DND-41 (cell line): ENCODE data around the gene IP6K3.

ENCODE experiments used
- ATAC-seq: fragments of 200-7000 bp; cut with Tn5 transposase; 3 replicates; pipeline ENCODE4 v1.9.1; 2021; ENCODE audit warnings: low read depth; ENCODE audit not compliant: insufficient read depth
- DNase-seq: peaks from one replicate; pipeline ENCODE4 v3.0.0-alpha.2; 2020
- H2AFZ ChIP-seq: 2 replicates; pipeline ENCODE4 v1.6.0; 2012; ENCODE audit warnings: low read depth, low read length
- H3K27ac ChIP-seq: 2 replicates; pipeline ENCODE4 v1.5.1; 2012; ENCODE audit warnings: low read length, inconsistent platforms
- H3K27me3 ChIP-seq: fragments of 200-600 bp; sonication (generic); 2 replicates; pipeline ENCODE4 v1.6.0; 2012; ENCODE audit warnings: low read length, mild to moderate bottlenecking, inconsistent platforms; ENCODE audit not compliant: insufficient read depth, poor library complexity
- H3K36me3 ChIP-seq: 2 replicates; pipeline ENCODE4 v1.5.1; 2012; ENCODE audit warnings: low read length, inconsistent platforms; ENCODE audit not compliant: insufficient read depth
- H3K4me1 ChIP-seq: 2 replicates; pipeline ENCODE4 v1.5.1; 2012; ENCODE audit warnings: mild to moderate bottlenecking, low read length; ENCODE audit not compliant: insufficient read depth
- H3K4me2 ChIP-seq: 2 replicates; pipeline ENCODE4 v1.6.0; 2012; ENCODE audit warnings: mild to moderate bottlenecking, moderate library complexity, low read length, inconsistent platforms; ENCODE audit not compliant: insufficient read depth
- H3K4me3 ChIP-seq, 2 experiments: fragments of 200-600 bp in 1 of 2; shearing (Covaris generic) in 1 of 2; 2 replicates each; pipeline ENCODE4 v1.5.1; 2012 to 2016; ENCODE audit warnings: inconsistent platforms in 2 of 2, low read length in 2 of 2, mild to moderate bottlenecking in 2 of 2, low read depth in 1 of 2, moderate library complexity in 1 of 2
- H3K79me2 ChIP-seq: 2 replicates; pipeline ENCODE4 v1.6.0; 2012; ENCODE audit warnings: low read length, inconsistent platforms; ENCODE audit not compliant: insufficient read depth
- H3K9ac ChIP-seq: 2 replicates; pipeline ENCODE4 v1.6.0; 2012; ENCODE audit warnings: low read depth, mild to moderate bottlenecking, inconsistent platforms, low read length, moderate library complexity
- H3K9me3 ChIP-seq: 2 replicates; pipeline ENCODE4 v1.5.1; 2012; ENCODE audit warnings: low read length, moderate library complexity, mild to moderate bottlenecking, inconsistent platforms; ENCODE audit not compliant: insufficient read depth, severe bottlenecking
- H4K20me1 ChIP-seq: 2 replicates; pipeline ENCODE4 v1.6.0; 2012; ENCODE audit warnings: low read length; ENCODE audit not compliant: insufficient read depth
- EZH2 ChIP-seq: IDR thresholded peaks from 3 replicates; pipeline ENCODE4 v1.6.1; 2012; ENCODE audit warnings: borderline replicate concordance, low read depth, mild to moderate bottlenecking, moderate library complexity, low read length, inconsistent platforms; ENCODE audit not compliant: severe bottlenecking
- TF ChIP-seq, protein P1 (sequence below): IDR thresholded peaks from 2 replicates; pipeline ENCODE4 v1.5.1; 2012; ENCODE audit warnings: borderline replicate concordance, low read length, moderate library complexity, mild to moderate bottlenecking; ENCODE audit not compliant: poor library complexity, severe bottlenecking; ENCODE audit errors: extremely low read depth

The IP6K3 gene

DNA sequence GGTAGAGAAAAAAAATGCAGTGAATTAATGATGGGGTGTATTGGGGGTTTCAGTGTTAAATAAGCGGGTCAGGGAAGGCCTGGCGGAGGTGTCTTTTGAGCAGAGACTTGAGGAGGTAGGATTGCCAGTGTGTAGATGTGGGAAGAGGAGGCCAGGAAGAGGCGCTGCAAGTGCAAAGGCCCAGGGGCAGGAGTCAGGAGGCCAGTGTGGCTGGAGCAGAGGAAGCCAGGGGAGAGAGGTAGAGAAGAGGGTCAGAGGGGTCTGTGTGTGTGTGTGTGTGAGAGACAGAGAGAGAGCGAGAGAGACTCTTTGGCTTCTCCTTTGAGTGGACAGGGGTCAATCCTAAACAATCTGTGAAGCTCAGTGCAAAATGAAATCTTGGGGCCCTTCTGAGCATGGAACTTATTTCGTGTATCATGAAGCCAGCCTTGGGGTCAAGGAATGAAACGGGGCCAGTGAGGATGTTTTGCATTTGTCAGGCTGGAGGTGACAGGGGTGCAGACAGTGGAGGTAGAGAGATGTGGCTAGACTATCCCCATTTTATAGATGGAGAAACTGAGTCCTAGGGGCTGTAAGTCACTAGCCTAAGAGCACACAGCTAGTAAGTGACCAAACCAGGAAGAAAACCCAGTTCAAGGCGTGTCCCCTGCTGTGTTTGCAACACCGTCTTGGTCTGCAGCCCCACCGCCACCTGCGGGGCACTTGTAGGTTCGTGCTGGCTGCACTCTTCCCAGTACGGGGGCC lies 9.7 kb upstream of the IP6K3 start:
- Histone ChIP-seq H4K20me1 (no peaks in the 10 kb centered on the region), H3K4me1 (peaks cover 7% of the 10 kb centered on the region), H3K9ac (no peak overlapping the region), H2AFZ (no peak overlapping the region), H3K9me3 (no peaks in the 10 kb centered on the region), H3K4me2 (no peak overlapping the region), H3K27ac (no peak overlapping the region), H3K27me3 (peaks cover 3% of the 10 kb centered on the region), H3K36me3 (no peaks in the 10 kb centered on the region), H3K4me3 (no peak overlapping the region), H3K79me2 (no peaks in the 10 kb centered on the region)
- ATAC-seq = no peak
- no peak for TF ChIP-seq EZH2
- TF ChIP-seq, protein P1, sequence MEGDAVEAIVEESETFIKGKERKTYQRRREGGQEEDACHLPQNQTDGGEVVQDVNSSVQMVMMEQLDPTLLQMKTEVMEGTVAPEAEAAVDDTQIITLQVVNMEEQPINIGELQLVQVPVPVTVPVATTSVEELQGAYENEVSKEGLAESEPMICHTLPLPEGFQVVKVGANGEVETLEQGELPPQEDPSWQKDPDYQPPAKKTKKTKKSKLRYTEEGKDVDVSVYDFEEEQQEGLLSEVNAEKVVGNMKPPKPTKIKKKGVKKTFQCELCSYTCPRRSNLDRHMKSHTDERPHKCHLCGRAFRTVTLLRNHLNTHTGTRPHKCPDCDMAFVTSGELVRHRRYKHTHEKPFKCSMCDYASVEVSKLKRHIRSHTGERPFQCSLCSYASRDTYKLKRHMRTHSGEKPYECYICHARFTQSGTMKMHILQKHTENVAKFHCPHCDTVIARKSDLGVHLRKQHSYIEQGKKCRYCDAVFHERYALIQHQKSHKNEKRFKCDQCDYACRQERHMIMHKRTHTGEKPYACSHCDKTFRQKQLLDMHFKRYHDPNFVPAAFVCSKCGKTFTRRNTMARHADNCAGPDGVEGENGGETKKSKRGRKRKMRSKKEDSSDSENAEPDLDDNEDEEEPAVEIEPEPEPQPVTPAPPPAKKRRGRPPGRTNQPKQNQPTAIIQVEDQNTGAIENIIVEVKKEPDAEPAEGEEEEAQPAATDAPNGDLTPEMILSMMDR = no peak
- DNase-seq = no peak

DNA sequence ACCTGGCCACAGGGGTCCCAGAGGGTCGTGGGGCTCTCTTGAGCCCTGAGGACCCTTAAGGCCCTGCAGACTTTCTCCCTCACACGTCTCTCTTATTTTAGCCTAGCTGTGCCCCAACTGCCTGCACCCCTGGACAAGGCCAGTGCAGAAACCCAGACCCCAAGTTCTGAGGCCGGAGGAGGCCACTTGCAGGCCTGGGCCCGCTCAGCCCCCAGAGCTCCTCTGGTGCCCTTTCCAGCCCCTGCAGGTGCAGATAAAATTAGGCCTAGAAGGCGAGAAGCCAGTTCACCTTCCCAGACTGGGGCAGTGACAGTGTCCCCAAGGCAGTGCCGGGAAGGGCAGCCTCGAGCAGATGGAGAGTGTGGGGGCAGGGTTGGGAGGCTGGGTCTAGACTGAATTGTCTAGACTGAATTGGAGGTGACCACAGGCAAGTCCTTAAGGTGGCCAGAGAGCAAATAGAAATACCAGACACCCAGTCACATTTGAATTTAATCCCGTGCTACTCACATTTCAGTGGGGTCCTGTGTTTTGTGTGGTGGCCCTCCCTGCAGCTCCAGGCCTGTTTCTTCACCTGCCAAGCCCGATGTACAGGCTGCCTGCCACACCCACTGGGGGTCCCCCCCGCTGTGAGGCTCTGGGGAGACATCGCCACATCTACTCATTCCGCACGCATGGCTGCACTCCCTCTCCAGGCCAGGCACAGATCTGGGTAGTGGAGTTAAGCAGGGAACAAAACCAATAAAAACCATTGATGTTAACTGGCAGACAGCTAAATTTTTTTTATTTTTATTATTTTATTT lies 8.6 kb upstream of the IP6K3 start:
- Histone ChIP-seq H3K4me3 (no peak overlapping the region), H3K27ac (no peak overlapping the region), H3K36me3 (no peaks in the 10 kb centered on the region), H4K20me1 (0 out of 2 replicates have a peak, but pooled peaks cover 2% of the 10 kb centered on the region), H3K79me2 (no peaks in the 10 kb centered on the region), H3K9ac (no peak overlapping the region), H2AFZ (no peak overlapping the region), H3K9me3 (no peaks in the 10 kb centered on the region), H3K4me1 (peaks cover 7% of the 10 kb centered on the region), H3K4me2 (no peak overlapping the region), H3K27me3 (peaks cover 3% of the 10 kb centered on the region)
- no peak for DNase-seq
- ATAC-seq = no peak
- TF ChIP-seq EZH2 = no peak
- TF ChIP-seq, protein P1 = no peak

DNA sequence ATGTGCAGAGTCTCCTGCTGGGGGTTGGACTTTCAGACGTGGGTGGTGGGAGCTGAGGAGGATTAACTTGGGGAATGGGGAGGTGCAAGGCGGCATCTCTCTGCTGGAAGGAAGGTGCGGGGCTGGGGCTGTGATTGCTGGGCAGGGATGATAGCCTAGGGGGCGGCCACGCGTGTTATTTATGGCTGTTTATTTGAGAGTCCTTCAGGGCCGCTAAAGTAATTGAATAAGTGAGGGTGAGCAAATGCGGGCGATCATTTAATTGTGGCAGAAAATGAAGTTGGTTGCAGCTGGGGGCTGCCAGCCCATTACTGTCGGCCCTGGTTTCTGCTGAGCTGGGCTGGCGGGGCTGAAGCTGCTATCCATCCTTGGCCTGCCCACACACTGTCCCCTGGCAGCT lies 7.5 kb upstream of the IP6K3 start:
- H3K9ac ChIP-seq = no peak overlapping the region
- peaks cover 7% of the 10 kb centered on the region for H3K4me1 ChIP-seq
- no peaks in the 10 kb centered on the region for H3K36me3 ChIP-seq
- DNase-seq = no peak
- H3K79me2 ChIP-seq = no peaks in the 10 kb centered on the region
- no peak for ATAC-seq
- no peaks in the 10 kb centered on the region for H3K27me3 ChIP-seq
- H2AFZ ChIP-seq = no peak overlapping the region
- H3K4me2 ChIP-seq = no peak overlapping the region
- H3K27ac ChIP-seq = no peak overlapping the region
- TF ChIP-seq EZH2 = no peak
- TF ChIP-seq, protein P1 = no peak
- H3K4me3 ChIP-seq = no peak overlapping the region
- H3K9me3 ChIP-seq = no peaks in the 10 kb centered on the region
- H4K20me1 ChIP-seq = 0 out of 2 replicates have a peak, but pooled peaks cover 2% of the 10 kb centered on the region
